Neural progenitor cell (in vitro differentiated cells): Measurements from ENCODE around the gene NKTR.

Experiments used
- EZH2 ChIP-seq: fragments of 200-600 bp; sonication (generic); IDR thresholded peaks from 2 replicates; pipeline ENCODE4 v1.6.1; 2017; ENCODE audit warnings: antibody characterized with exemption, mild to moderate bottlenecking, moderate library complexity
- EZH2phosphoT487 ChIP-seq: fragments of 200-600 bp; sonication (generic); IDR thresholded peaks from 2 replicates; pipeline ENCODE4 v1.6.1; 2017; ENCODE audit warnings: antibody characterized with exemption

DNA sequence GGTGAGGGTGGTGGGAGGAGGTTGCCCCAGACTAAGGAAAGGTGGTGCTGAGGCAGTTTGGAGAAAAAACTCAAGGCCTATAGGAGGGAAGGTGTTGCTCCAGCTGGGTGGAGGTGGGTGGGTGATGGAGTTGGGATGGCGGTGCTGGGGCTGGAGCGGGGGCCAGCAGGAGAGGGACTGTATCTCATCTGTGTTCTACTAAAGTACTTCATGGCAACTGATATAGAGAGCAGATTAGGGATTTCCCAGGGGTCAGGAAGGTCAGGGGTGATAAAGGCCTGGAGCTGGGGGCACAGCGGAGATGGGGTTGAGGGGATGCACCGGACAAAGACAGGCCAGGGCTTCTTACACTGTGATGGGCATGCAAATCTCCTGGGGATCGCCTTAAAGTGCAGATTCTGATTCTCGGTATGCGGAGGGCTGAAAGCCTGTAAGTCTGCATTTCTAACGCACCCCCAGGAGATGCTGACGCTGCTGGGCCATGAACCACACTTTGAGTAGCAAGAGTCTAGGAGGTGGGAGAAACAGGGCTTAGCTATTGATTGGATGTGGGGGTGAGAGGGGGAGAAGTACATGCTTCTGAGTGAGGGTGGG is 89.0 kb downstream of the NKTR start:
- no peak for TF ChIP-seq EZH2phosphoT487
- TF ChIP-seq EZH2: no peak
